ENCODE data around the gene MCTP1.

GRCh38 chr5:94749042-94749441 lies 535.9 kb downstream of the MCTP1 start:
- no peak for TF ChIP-seq ZNF384 (IDR thresholded peaks at IDR 0.05)
- TF ChIP-seq HDGF (IDR thresholded peaks at IDR 0.05; ENCODE audit: borderline replicate concordance): no peak
- TF ChIP-seq CTBP1 (IDR thresholded peaks at IDR 0.05; ENCODE audit: borderline replicate concordance): no peak
- no peak for TF ChIP-seq PKNOX1 (IDR thresholded peaks at IDR 0.05)
- no peak for TF ChIP-seq L3MBTL2 (conservative IDR thresholded peaks at IDR 0.05)
